ENCODE data around the gene MICU2.

Gene MICU2

GRCh38 chr13:21550918-21551317, 53.1 kb downstream of the MICU2 start:
- H3K4me1 ChIP-seq (ENCODE audit: insufficient read depth, low read length, severe bottlenecking), result no peaks in the 10 kb centered on the region
- TF ChIP-seq CTCF (IDR thresholded peaks at IDR 0.05; ENCODE audit: low read length) (no peak), EZH2 (IDR thresholded peaks at IDR 0.05; ENCODE audit: borderline replicate concordance, low read length) (no peak)

GRCh38 chr13:21549633-21550032, 54.3 kb downstream of the MICU2 start:
- Histone ChIP-seq H4K20me1 (ENCODE audit: insufficient read depth, low read length) (no peaks in the 10 kb centered on the region), H3K4me3 (ENCODE audit: low read depth, low read length, poor library complexity, severe bottlenecking) (no peak overlapping the region), H3K9me3 (ENCODE audit: low read length) (no peaks in the 10 kb centered on the region), H2AFZ (ENCODE audit: low read length) (no peak overlapping the region), H3K36me3 (ENCODE audit: insufficient read depth, low read length) (no peaks in the 10 kb centered on the region), H3K9me2 (ENCODE audit: low read depth, low read length) (no peaks in the 10 kb centered on the region), H3F3A (ENCODE audit: insufficient read depth, low read length) (no peaks in the 10 kb centered on the region), H3K4me2 (ENCODE audit: low read length) (no peak overlapping the region), H3K27ac (ENCODE audit: low read depth, low read length, poor library complexity, severe bottlenecking) (no peak overlapping the region), H3K27me3 (ENCODE audit: insufficient read depth, low read length) (no peaks in the 10 kb centered on the region), H3K9ac (ENCODE audit: low read length) (no peak overlapping the region), H3K4me1 (ENCODE audit: insufficient read depth, low read length, severe bottlenecking) (no peaks in the 10 kb centered on the region), H3K79me2 (ENCODE audit: insufficient read depth, low read length) (no peaks in the 10 kb centered on the region)
- TF ChIP-seq EZH2 (IDR thresholded peaks at IDR 0.05; ENCODE audit: borderline replicate concordance, low read length), result no peak
- no peak for TF ChIP-seq CTCF (IDR thresholded peaks at IDR 0.05; ENCODE audit: low read length)

More at GRCh38 chr13:21550918-21551317, 53.1 kb downstream of the MICU2 start:
- Histone ChIP-seq H3F3A (ENCODE audit: insufficient read depth, low read length) (no peaks in the 10 kb centered on the region), H2AFZ (ENCODE audit: low read length) (no peak overlapping the region), H3K9ac (ENCODE audit: low read length) (no peak overlapping the region), H3K4me3 (ENCODE audit: low read depth, low read length, poor library complexity, severe bottlenecking) (no peak overlapping the region), H3K9me2 (ENCODE audit: low read depth, low read length) (no peaks in the 10 kb centered on the region), H4K20me1 (ENCODE audit: insufficient read depth, low read length) (no peaks in the 10 kb centered on the region), H3K79me2 (ENCODE audit: insufficient read depth, low read length) (no peaks in the 10 kb centered on the region), H3K4me2 (ENCODE audit: low read length) (no peak overlapping the region), H3K27me3 (ENCODE audit: insufficient read depth, low read length) (no peaks in the 10 kb centered on the region), H3K27ac (ENCODE audit: low read depth, low read length, poor library complexity, severe bottlenecking) (no peak overlapping the region), H3K9me3 (ENCODE audit: low read length) (no peaks in the 10 kb centered on the region), H3K36me3 (ENCODE audit: insufficient read depth, low read length) (no peaks in the 10 kb centered on the region)

- Histone ChIP-seq H3K9ac (ENCODE audit: low read length) (no peak overlapping the region), H3K4me1 (ENCODE audit: insufficient read depth, low read length, severe bottlenecking) (no peaks in the 10 kb centered on the region), H3K27me3 (ENCODE audit: insufficient read depth, low read length) (no peaks in the 10 kb centered on the region), H3K9me2 (ENCODE audit: low read depth, low read length) (no peaks in the 10 kb centered on the region), H3K4me3 (ENCODE audit: low read depth, low read length, poor library complexity, severe bottlenecking) (no peak overlapping the region), H3F3A (ENCODE audit: insufficient read depth, low read length) (no peaks in the 10 kb centered on the region), H3K79me2 (ENCODE audit: insufficient read depth, low read length) (no peaks in the 10 kb centered on the region), H3K36me3 (ENCODE audit: insufficient read depth, low read length) (no peaks in the 10 kb centered on the region), H4K20me1 (ENCODE audit: insufficient read depth, low read length) (no peaks in the 10 kb centered on the region), H2AFZ (ENCODE audit: low read length) (no peak overlapping the region), H3K4me2 (ENCODE audit: low read length) (no peak overlapping the region), H3K27ac (ENCODE audit: low read depth, low read length, poor library complexity, severe bottlenecking) (no peak overlapping the region), H3K9me3 (ENCODE audit: low read length) (no peaks in the 10 kb centered on the region)
- no peak for TF ChIP-seq CTCF (IDR thresholded peaks at IDR 0.05; ENCODE audit: low read length)
- no peak for TF ChIP-seq EZH2 (IDR thresholded peaks at IDR 0.05; ENCODE audit: borderline replicate concordance, low read length)
Observed at GRCh38 chr13:21548577-21548976, 55.4 kb downstream of the MICU2 start.
